MCF 10A (cell line): ENCODE data around the gene ATXN10. TPM values are rescaled to one million over a fixed set of nuclear protein-coding genes. Genes with fewer than 3 reads are reported as not detected.

Source experiments
- BruUV-seq: library from RNA; stranded (reverse); fragments of 400-500 nt; replicated peaks from 2 replicates; lab custom pipeline; 2021; lab: Mats Ljungman, UMichigan
- CTCF ChIA-PET: fragments of 300-600 bp; sonication (Branson Sonifier 250); formaldehyde crosslinking; extraction: SDS; loops from one replicate; lab custom pipeline; 2021; ENCODE audit warnings: antibody characterized with exemption, inconsistent platforms; lab: Yijun Ruan, JAX
- POLR2A ChIA-PET: fragments of 300-600, 350-650 bp; sonication (Branson Sonifier 250); formaldehyde crosslinking; extraction: SDS; loops from one replicate; lab custom pipeline; 2020; ENCODE audit warnings: antibody characterized with exemption, inconsistent platforms; lab: Yijun Ruan, JAX
- DNase-seq: peaks from one replicate; pipeline ENCODE4 v3.0.0-alpha.2; 2018; ENCODE audit not compliant: unreplicated experiment
- H3K27ac Mint-ChIP-seq: one replicate; pipeline ENCODE4 v1.8.0; 2022; ENCODE audit warnings: mild to moderate bottlenecking, low read depth, mixed read lengths; ENCODE audit not compliant: unreplicated experiment
- H3K27me3 Mint-ChIP-seq: one replicate; pipeline ENCODE4 v1.8.0; 2022; ENCODE audit warnings: mixed read lengths; ENCODE audit not compliant: insufficient read depth, unreplicated experiment
- H3K36me3 Mint-ChIP-seq: one replicate; pipeline ENCODE4 v1.8.0; 2022; ENCODE audit warnings: mild to moderate bottlenecking, moderate library complexity, mixed read lengths; ENCODE audit not compliant: insufficient read depth, unreplicated experiment
- H3K4me1 Mint-ChIP-seq: one replicate; pipeline ENCODE4 v1.8.0; 2022; ENCODE audit warnings: mixed read lengths; ENCODE audit not compliant: insufficient read depth, unreplicated experiment
- H3K4me3 Mint-ChIP-seq: one replicate; pipeline ENCODE4 v1.8.0; 2022; ENCODE audit warnings: mild to moderate bottlenecking, moderate library complexity, mixed read lengths; ENCODE audit not compliant: unreplicated experiment
- H3K9me3 Mint-ChIP-seq: one replicate; pipeline ENCODE4 v1.8.0; 2022; ENCODE audit warnings: mixed read lengths; ENCODE audit not compliant: unreplicated experiment
- CTCF ChIP-seq: fragments of 200-600 bp; IDR thresholded peaks from one replicate; pipeline ENCODE4 v1.8.0; 2022; ENCODE audit warnings: antibody characterized with exemption, mild to moderate bottlenecking; ENCODE audit not compliant: unreplicated experiment
- intact Hi-C: fragments of 100-400 bp; cut with micrococcal nuclease; formaldehyde crosslinking; loops from 2 replicates; pipeline ENCODE4 v1.14.1; 2022
- total RNA-seq: library from RNA; stranded (reverse); gene quantifications from 2 replicates; pipeline ENCODE4 v1.2.3, GENCODE V29; 2022

Gene ATXN10
- total RNA-seq, 1 experiment from 2014 or later: 193 TPM

GRCh38 chr22:45686836-45687235, 15.2 kb downstream of the ATXN10 start:
- no peak overlapping the region for H3K27ac Mint-ChIP-seq
- CTCF ChIA-PET: interaction anchor here (1.4 kb wide), 1 partner anchor 110 kb away, joined by 4 read pairs; no protein-coding TSS in a partner anchor
- intact Hi-C loops: no loop called here
- TF ChIP-seq CTCF: no peak
- DNase-seq: no peak
- no peaks in the 10 kb centered on the region for H3K27me3 Mint-ChIP-seq
- H3K36me3 Mint-ChIP-seq: peaks cover 18% of the 10 kb centered on the region
- BruUV-seq: no TSS peak
- no peak overlapping the region for H3K4me3 Mint-ChIP-seq
- POLR2A ChIA-PET: interaction anchor here (0.6 to 6.8 kb wide), 2 partner anchors 14 to 23 kb away, joined by 3 to 44 read pairs; partner anchors contain the start of gene ATXN10
- peaks cover 29% of the 10 kb centered on the region for H3K4me1 Mint-ChIP-seq
- no peaks in the 10 kb centered on the region for H3K9me3 Mint-ChIP-seq

DNA sequence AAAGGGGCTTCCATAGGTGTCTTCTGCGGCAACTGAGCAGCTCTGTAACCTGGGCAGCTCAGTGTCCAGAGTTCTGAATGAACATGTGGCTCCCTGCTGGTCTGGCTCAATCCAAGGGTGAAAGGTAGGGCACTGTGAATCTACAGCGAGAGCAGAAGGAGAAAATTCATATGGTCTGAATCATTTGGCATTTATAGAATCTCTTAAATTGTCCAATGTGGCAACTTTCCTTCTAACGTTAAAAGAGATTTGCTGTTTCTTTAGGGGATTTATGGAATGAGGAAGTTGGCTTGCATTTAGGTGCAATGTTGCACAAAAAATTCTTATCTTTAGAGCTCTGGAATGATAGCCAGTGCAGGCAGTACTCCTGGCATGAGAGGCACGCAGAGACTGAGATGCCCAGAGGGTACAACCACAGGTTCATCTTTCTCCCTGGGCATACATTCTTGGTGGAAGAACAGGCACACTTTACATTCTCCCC, 17.0 kb downstream of the ATXN10 start:
- Mint-ChIP-seq H3K4me1 (peaks cover 29% of the 10 kb centered on the region), H3K36me3 (peaks cover 26% of the 10 kb centered on the region), H3K27ac (peak overlapping the region; percentile 83), H3K9me3 (no peaks in the 10 kb centered on the region), H3K4me3 (peak overlapping the region; percentile 52), H3K27me3 (no peaks in the 10 kb centered on the region)
- no peak for TF ChIP-seq CTCF
- ChIA-PET POLR2A (interaction anchor here (0.6 to 6.8 kb wide), 5 partner anchors 9 to 270 kb away, joined by 3 to 44 read pairs (median 5); partner anchors contain the start of gene ATXN10), CTCF (interaction anchor here (1.1 kb wide), 1 partner anchor 110 kb away, joined by 3 read pairs; no protein-coding TSS in a partner anchor)
- BruUV-seq: no TSS peak
- intact Hi-C loops: no loop called here
- peak; percentile 77 for DNase-seq

GRCh38 chr22:45689211-45689610, 17.6 kb downstream of the ATXN10 start:
- no peaks in the 10 kb centered on the region for H3K27me3 Mint-ChIP-seq
- no peaks in the 10 kb centered on the region for H3K9me3 Mint-ChIP-seq
- CTCF ChIA-PET: interaction anchor here (1.1 to 1.4 kb wide), 2 partner anchors 12 to 111 kb away, joined by 3 read pairs; no protein-coding TSS in a partner anchor
- no TSS peak for BruUV-seq
- intact Hi-C loops: no loop called here
- H3K4me1 Mint-ChIP-seq: peaks cover 29% of the 10 kb centered on the region
- no peak for TF ChIP-seq CTCF
- peaks cover 31% of the 10 kb centered on the region for H3K36me3 Mint-ChIP-seq
- no peak for DNase-seq
- POLR2A ChIA-PET: interaction anchor here (1.0 to 6.8 kb wide), 5 partner anchors 10 to 88 kb away, joined by 3 to 44 read pairs (median 5); partner anchors contain the start of gene ATXN10
- no peak overlapping the region for H3K4me3 Mint-ChIP-seq
- peak overlapping the region; percentile 83 for H3K27ac Mint-ChIP-seq

- H3K27ac Mint-ChIP-seq: no peak overlapping the region
- H3K36me3 Mint-ChIP-seq: peaks cover 39% of the 10 kb centered on the region
- ChIA-PET POLR2A (interaction anchor here (0.6 to 6.8 kb wide), 4 partner anchors 9 to 336 kb away, joined by 3 to 44 read pairs (median 4); partner anchors contain the start of gene ATXN10), CTCF (interaction anchor here (0.7 to 1.4 kb wide), 3 partner anchors 13 to 142 kb away, joined by 3 read pairs; no protein-coding TSS in a partner anchor)
- intact Hi-C loops: no loop called here
- peaks cover 29% of the 10 kb centered on the region for H3K4me1 Mint-ChIP-seq
- no TSS peak for BruUV-seq
- H3K9me3 Mint-ChIP-seq: no peaks in the 10 kb centered on the region
- no peak overlapping the region for H3K4me3 Mint-ChIP-seq
- no peaks in the 10 kb centered on the region for H3K27me3 Mint-ChIP-seq
- no peak for TF ChIP-seq CTCF
- DNase-seq: no peak
Observed at GRCh38 chr22:45690008-45690407, 18.4 kb downstream of the ATXN10 start.
